ENCODE data around the gene WNT6.

The WNT6 gene

DNA sequence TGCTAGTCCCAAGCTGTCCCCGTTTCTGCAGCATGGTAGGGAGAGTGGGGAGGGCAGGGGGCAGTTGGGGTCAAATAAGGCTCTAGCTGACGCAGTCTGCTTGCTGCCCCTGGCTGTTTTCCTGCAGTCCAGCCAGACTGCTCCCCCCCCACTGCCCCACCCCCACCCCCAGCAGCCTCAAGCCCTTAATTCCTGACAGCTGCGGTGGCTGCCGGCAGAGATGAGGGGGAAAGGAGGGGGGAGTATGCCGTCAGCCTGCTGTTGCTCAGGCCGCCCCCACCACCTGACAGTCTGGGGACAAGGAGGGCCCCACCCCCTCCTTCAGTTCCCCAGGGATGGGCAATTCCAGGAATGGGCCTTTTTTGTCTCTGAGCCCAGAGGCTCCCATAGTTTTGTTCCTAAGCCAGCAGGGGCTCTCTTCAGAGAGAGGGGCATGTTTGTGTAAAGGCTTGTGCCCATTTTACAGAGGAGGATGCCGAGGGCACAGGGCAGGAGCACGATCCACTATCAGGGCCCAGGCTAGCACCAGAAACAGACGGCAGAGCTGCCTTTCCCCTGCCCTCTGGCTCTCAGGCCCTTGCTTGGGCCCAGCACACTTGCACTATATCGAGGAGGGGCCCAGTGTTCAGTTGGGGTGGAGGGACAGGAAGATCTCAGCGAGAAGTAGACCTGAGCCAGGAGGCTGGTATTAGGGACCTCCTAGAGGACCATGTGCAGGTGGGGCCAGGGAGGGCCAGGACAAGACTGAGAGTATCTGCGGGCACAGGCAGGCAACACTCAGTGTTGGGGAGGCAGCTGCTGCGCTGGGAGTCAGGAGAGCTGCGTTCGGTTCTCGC lies 19.5 kb downstream of the WNT6 start:
- peak; percentile 70 for DNase-seq

DNA sequence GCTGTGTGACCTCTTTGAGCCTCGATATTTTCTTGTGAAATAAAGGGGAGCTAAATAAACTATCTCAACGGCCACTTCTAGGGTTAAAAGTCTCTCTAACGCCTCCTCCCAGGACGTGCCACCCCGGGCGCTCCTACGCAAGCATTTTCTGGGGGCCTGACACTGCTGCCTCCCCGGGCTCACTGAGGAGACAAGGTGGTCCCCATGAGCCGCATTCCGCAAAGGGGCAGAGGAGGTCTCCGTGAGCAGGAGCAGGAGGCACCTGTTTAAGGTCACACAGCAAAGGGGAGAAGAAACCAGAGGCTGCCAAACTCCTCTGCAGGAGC lies 20.1 kb downstream of the WNT6 start:
- DNase-seq = no peak

DNA sequence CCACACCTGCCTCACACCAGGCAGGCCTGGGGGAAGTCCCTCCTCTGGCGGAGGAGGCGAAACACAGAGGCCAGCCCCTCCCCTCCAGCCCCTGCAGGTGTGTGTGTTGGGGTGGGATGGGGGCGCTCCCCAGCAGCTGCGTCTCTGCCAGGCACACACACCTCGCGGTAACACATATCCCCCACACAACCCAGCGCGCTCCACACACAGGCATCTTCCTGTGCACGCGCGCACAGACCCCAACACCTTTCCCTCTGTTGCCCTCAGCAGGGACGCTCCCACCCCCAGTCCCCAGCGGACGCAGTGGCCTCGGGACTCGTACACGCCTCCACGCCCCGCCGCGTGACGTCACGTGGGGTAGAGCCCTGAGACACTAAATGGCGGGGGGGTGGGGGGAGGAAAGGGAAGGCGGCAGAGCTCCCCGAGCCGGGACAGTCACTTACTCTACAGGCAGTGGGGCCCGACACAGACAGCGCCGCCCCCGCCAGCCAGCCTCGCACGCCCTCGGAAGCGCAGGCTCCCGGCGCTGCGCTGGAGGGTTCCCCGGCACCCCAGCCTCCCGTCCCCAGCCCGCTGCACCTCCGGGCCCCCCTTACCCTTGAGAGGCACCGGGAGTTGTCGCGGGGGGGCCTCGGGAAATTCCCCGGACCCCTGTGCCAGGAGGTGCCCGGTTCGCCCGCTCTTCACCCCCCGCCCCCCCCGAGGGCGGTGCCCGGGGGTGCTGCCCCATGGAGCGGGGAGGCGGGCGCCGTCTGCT lies 20.7 kb downstream of the WNT6 start, which contains the start of gene WNT10A:
TSS of gene WNT10A (plus strand) at position 751 of the 757 bp plus-strand sequence. CDS start 144 bp downstream, outside the sequence.
- DNase-seq = peak; percentile 91

DNA sequence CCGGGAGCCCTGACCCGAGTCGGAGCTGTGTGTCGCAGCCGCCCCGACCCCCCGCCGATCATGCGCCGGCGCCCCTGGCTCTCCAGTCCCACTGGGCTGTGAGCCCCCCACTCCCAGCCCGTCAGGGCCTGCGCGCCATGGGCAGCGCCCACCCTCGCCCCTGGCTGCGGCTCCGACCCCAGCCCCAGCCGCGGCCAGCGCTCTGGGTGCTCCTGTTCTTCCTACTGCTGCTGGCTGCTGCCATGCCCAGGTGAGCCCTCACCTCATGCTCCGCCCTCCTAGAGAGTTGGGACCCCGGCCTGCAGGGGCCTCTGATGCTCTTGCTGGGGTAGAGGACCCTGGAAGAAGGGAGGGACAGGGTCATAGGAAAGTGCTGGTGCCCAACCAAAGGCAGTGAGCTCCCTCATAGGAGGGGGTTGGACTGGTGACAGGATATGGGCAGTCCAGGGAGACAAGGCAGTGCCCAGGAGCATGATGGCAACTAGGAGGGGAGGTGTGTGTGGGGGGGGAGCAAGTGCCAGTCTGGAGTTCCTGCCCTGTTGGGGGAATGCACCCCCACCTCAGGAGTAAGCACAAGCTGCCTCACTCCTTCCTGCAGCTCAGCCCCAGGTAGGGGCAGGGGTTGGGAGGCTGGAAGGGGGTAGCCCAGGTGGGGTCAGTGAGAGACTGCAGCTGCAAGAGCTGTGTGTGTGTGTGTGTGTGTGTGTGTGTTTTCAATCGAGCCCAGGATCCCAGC lies 21.4 kb downstream of the WNT6 start:
- peak; percentile 15 for DNase-seq

DNA sequence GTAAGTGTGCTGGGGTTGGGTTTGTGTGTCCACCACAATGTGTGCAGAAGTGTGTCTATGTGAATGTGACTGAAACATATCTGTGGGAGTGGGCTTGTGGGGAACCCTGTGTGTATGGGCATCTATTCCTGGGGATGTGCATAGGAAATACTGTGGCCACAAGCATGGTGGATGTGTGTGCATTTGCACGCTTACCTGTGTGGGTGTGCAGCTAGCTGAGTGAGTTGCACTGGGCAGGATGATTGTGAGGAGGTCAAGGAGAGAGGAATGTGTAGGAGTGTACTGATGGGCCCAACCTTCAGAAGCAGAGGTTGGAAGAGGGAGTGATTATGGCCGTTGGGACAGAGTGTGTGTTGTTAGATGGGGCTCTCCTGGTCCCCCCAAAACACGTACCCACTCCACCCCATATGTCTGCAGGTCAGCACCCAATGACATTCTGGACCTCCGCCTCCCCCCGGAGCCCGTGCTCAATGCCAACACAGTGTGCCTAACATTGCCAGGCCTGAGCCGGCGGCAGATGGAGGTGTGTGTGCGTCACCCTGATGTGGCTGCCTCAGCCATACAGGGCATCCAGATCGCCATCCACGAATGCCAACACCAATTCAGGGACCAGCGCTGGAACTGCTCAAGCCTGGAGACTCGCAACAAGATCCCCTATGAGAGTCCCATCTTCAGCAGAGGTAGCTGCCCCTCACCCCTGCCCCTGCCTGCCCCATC lies 22.3 kb downstream of the WNT6 start:
- peak; percentile 5 for DNase-seq

DNA sequence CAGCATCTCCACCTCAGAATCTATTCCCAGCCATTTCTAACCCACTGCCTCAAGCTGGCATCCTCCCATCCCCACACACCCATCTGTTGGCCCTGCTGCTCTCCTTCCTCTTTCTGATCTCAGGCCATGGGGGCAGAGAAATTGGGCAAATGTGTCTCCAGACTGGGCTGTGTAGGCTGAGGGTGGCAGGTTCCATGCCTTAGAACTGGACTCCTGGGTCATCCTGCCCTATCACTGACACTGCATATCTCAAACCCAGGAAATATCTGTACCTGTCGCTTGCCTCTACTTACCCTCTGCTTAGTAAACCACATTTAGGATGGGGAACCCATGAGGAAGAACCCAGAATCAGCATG lies 22.8 kb downstream of the WNT6 start:
- DNase-seq = peak; percentile 53

DNA sequence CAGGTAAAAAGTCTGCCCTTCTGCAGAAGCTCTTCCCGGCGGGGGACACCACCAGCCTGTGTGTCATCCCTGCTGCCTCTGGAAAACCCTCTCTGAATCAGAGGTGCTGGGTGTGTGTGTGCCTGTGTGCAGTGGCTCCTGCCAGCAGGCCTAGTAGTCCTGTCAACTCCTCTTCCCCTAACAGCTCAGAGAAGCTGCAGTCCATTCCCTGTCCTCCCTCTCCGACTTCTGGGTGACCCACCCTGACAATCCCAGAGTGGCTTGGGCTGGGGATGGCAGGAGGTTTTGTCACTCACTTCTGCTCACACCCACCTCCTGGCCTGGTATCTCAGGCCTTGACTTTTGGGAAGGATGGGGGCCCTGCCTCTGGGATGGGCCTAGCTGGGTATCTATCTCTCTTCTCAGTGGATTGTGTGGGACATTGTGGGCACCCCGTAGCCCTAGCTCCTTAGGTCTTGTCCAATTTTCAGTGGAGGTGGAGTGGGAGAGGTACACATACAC lies 23.3 kb downstream of the WNT6 start:
- no peak for DNase-seq

DNA sequence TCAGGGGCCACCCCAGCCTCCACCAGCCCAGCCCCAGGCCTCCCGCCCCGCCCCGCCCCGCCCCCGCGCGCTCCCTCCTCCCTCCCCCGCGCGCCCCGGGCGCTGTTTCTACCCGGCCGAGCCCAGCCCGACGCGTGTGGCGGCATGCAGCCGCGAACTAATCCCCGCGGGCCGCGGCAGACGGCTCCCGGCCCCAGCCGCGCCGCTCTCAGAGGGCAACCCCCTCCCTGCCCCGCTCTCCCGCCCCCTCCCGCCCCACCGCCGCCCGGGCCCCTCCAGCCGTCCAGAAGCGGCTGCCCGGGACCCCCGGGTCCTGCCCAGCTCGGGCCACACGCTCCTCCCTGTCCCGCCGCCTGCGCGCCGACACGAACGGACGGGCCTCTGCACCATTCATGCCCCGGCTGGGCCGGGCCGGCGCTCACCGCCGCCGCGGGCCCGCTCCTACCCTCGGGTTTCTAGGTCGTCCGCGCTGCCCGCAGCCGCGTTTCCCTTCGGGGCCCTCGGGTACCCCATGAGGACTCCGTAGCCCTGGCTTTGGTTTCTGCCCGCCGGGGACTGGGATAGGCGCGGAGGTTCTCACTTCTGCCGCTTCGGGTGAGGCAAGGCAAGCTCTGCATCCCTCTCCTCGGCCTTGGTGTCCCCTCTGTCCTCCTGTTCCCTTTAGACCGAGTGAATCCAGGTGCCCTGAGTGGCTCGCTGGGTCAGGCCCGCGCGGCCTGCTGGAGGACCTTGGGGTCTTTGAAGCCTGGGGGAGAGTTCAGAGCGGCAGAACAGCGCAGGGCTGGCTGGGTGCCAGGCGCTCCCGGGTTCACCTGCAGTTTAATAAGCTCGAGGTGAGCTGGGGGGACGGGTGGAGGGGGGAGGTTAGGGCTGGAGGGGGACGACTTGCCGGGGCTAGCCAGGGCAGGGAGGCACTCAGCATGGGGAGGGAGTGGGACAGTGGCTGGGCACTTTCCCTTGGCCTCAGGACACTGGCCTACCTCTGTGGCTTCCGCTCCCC lies 24.2 kb downstream of the WNT6 start:
- DNase-seq = peak; percentile 53

DNA sequence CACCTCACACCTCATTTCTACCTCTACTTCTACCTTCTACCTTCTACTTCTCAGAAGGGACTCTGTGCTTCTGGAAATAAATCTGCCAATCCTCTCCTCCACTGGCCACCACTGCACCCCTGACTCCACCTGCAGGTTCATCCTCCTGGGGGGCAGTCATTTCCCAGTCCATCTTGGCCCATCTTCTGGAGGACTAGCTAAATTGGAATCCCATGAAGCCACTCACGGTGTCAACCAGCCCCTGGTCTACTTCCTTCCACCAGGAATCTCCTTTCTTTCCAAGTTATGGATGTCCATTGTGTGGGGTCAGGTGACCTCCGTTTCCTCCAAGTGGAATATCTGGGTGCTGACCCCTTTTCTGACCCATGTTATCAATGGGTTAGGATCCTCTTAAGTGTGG lies 24.9 kb downstream of the WNT6 start:
- DNase-seq = no peak

DNA sequence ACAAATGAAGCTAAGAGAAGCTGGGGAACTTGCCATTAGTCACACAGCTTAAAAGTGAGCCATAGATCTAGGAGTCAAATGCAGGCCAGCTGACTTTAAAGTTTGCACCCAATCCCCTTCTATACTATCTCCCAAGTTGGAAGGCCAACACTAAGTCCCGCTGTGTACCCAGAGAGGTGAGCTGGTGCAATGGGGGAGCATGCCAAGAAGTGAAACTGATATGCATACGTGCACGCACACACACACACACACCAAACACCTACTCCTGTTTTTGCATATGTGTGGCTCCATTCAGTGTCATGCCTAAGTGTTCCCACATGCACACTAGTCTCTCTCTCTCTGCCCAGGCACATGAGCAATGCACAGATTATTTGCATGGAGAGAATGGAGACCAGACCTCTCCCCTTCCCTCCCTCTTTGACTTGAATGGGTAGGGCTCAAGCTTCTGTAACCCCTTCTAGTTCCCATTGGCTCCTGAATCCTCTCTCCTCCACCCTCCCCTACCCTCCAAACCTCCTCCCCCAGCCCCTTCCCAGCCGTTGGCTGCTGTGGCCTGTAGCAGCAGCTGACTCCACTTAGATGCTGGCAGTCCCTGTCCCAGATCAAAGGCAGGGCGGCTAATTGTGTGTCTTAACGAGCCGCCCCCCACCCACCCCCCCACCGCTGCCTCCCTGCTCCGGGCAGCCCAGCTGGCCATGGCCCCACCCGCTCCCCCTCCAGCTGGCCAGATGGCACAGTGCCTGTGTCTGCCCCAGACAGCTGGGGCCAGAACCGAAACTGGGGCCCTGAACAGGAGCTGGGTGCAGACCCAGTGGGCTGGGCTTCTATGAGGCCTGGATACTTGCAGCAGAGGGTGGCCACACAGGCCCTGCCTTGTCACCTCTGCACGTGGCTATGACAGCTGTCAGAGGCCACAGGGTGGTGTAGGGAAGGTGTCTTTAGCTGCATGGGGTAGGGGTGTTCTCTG lies 26.7 kb downstream of the WNT6 start:
- DNase-seq = peak; percentile 83

DNA sequence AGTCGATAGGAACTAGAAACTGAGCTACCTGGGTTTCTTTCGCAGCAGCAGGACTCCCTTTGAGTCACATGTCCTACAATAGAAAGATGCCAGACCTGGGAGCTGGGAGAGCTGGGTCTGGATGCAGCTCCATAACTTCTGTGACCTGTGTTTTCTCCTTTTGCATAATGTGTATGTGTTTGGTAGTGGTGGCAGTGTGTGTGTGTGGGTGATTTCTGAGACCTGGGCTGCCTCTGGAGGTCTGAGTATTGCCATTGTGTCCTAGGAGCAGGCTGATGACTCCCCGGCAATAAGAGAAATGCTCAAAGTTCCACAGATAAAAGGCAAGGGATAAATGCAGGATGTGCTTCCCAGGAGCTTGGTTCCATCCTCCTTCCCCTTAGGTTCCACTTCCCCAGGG lies 27.5 kb downstream of the WNT6 start:
- DNase-seq = no peak

DNA sequence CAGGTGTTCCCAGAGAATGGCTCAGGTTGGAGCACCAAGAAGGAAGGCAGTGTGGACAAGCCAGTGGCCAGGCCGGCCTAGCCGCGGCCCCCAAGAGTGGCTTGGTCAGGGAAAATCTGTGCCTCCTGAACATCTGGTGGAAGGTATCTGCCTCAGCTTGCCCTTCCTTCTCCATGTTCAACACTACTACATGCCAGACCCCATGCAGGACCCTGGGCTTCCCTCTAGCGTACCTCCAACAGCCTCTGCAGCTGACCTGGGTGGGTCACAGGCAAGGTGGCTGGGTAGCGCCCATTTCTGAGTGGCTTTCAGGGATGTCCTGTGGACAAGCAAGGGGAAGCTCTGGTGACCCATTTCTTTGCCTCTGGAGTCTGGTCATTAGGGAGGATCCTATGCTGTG lies 28.7 kb downstream of the WNT6 start:
- no peak for DNase-seq

DNA sequence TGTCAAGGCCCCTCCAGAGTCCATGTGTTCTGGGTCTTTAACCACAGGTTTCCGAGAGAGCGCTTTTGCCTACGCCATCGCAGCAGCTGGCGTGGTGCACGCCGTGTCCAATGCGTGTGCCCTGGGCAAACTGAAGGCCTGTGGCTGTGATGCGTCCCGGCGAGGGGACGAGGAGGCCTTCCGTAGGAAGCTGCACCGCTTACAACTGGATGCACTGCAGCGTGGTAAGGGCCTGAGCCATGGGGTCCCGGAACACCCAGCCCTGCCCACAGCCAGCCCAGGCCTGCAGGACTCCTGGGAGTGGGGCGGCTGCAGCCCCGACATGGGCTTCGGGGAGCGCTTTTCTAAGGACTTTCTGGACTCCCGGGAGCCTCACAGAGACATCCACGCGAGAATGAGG lies 30.3 kb downstream of the WNT6 start:
- DNase-seq = no peak

DNA sequence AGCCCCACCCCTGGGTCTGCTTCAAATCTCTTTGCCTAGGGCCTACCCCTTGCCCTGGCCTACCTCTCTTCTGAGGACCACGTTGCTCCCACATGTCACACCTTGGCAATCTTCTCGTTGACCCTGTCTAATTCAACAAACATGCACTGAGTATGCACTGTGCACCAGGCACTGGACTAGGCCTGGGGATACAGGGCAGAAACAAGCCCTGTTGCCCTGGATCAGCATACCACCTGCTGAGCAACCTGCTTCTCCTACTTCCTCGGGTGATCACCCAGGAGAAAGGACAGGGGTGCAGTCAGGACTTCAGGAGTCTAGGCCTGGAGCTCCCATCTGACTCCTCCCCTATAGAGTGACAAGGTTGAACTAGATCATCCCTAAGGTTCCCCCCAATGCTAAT lies 30.8 kb downstream of the WNT6 start:
- no peak for DNase-seq

DNA sequence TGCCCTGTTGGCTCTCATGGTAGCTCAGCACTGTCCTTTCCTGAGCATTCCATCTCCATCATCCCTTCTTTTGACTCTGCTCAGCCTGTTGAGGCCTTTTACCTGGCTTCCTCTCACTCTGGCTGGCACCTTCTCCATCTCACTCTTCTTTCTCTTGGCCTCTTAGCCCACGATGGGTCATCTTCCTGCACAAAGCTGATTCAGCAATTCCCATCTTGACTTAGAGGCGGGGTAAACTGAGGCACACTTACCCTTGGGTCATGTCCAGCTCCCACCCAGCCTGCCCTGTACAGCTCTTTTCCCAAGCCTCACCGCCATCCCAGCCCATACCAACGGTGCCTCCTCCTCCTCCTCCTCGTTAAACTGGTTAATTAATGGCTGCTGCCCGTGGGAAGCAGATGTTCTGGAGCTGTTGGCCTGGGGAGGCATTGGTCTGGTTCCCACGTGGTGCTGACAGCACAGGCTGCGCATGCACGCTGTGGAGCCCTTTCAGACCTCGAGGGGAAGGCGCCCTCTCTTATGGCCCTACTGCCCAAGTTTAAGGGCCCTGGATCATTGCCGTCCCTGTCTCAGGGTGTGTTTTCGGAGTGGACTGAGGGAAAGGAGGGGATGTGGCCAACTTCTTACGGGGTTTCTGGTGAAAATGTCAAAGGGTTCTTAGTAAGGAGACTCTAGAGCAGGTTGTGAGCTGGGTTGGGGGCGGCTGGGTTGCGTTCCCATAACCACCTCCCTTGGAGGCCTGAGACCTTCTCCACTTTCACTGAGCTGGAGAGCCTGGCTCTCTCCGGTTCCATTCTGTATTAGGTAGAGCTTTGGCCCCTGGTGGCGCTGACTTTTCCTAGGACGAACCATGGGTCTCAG lies 31.9 kb downstream of the WNT6 start:
- no peak for DNase-seq

DNA sequence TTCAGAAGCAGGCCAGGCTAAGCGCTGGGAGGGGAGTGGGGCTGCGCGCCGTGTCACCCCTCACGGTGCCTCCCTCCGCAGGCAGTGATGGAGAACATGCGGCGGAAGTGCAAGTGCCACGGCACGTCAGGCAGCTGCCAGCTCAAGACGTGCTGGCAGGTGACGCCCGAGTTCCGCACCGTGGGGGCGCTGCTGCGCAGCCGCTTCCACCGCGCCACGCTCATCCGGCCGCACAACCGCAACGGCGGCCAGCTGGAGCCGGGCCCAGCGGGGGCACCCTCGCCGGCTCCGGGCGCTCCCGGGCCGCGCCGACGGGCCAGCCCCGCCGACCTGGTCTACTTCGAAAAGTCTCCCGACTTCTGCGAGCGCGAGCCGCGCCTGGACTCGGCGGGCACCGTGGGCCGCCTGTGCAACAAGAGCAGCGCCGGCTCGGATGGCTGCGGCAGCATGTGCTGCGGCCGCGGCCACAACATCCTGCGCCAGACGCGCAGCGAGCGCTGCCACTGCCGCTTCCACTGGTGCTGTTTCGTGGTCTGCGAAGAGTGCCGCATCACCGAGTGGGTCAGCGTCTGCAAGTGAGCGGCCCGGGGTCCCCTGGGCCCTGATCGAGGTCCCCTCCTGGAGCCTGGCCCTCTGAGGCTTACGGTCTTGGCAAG lies 33.2 kb downstream of the WNT6 start:
- DNase-seq = peak; percentile 89

DNA sequence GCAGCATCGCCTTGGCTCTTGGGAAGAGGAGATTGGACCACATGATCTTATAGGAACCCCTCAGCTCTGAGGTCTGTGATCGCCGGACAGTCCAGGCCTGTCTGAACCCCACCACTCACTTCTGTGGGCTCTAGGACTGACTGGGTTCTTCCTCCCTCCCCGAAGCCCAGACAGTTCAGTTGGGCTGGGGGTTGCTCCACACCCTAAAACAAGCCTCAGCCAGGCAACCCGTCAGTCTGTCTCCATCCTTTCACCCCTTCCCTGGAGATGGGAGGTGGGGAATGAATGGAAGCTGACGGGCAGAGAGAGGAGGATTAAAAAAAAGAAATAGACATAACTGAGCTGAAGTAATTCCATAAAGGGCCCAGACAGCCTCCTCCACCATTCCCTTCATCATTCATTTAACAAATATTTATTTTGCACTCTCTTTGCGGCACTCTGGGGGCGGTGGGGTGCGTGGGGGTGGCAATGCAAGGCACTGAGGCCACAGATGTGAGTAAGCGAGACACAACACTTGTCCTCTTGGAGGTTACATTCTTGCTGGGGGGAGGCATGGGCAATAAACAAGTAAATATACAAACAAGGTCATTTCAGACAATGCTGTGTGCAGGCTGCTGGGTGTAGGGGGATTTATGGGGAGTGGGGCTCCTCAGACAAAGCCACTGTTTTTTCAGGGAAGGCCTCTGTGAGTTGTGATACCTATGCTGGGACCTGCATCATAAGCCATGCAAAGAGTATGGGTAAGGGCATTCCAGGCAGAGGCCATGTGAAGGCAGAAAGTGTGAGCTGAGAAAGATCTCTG lies 33.9 kb downstream of the WNT6 start:
- DNase-seq = no peak

Measured in RPMI8226 (cell line).